Esophagus squamous epithelium (tissue), 5 donors: ENCODE results near the gene FBXO7. TPM values are rescaled to one million over a fixed set of nuclear protein-coding genes. Genes with fewer than 3 reads are reported as not detected.
A peak's percentile ranks its signal among the peaks of the same experiment; 100 is the strongest.

Experiments
- DNase-seq: peaks from one replicate; lab custom pipeline; 2025; lab: John Stamatoyannopoulos, UW
- H3K27ac ChIP-seq, 4 donors: fragments of 200-600 bp; sonication (generic); one replicate each; pipeline ENCODE4 v1.5.1; 2016 to 2019; ENCODE audit warnings: mild to moderate bottlenecking in 1 of 4
- H3K27me3 ChIP-seq, 4 donors: fragments of 200-600 bp; sonication (generic); 1 replicate in 3 of 4; 2 replicates in 1 of 4; pipeline versions ENCODE4 v1.5.1 to v1.6.0; 2017 to 2021; ENCODE audit warnings: antibody characterized with exemption in 1 of 4
- H3K36me3 ChIP-seq, 3 donors: fragments of 200-600 bp; sonication (generic); one replicate each; pipeline ENCODE4 v1.5.1; 2016 to 2019
- H3K4me1 ChIP-seq, 3 donors: fragments of 200-600 bp; sonication (generic); one replicate each; pipeline ENCODE4 v1.5.1; 2017 to 2019
- H3K4me3 ChIP-seq, 4 donors: fragments of 200-600 bp; sonication (generic); 1 replicate in 3 of 4; 2 replicates in 1 of 4; pipeline ENCODE4 v1.5.1; 2016 to 2019; ENCODE audit warnings: mild to moderate bottlenecking in 2 of 4, moderate library complexity in 1 of 4
- H3K9me3 ChIP-seq, 3 donors: fragments of 200-600 bp; sonication (generic); one replicate each; pipeline ENCODE4 v1.5.1; 2016 to 2019
- POLR2A ChIP-seq, 4 donors: fragments of 450-650 bp; IDR thresholded peaks; one replicate each; pipeline ENCODE4 v1.6.1; 2017; ENCODE audit warnings: antibody characterized with exemption in 4 of 4, mild to moderate bottlenecking in 4 of 4, moderate library complexity in 3 of 4
- WGBS, 2 donors: methylation state at CpG; one replicate each; pipeline ENCODE4 v1.1.5; 2018; 5-methylcytosine and 5-hydroxymethylcytosine counted together
- intact Hi-C: fragments of 100-400 bp; cut with DNase I; formaldehyde crosslinking; loops from one replicate; pipeline ENCODE4 v1.15.0; 2022
- total RNA-seq, 4 donors: library from RNA; depleted of rRNA; stranded (reverse); fragments of >200 nt; gene quantifications; one replicate each; pipeline ENCODE4 v1.1.0, GENCODE V29; 2016
- TF ChIP-seq, protein P1 (sequence below), 6 experiments: fragments of 450-650 bp in 4 of 6; fragments of 200-600 bp in 2 of 6; sonication (generic) in 2 of 6; IDR thresholded peaks; one replicate each; pipeline ENCODE4 v1.5.1; 2016 to 2019; ENCODE audit warnings: antibody characterized with exemption in 6 of 6, mild to moderate bottlenecking in 4 of 6, moderate library complexity in 4 of 6
- donor health status: DM: yes; HTN: yes; CAD: no.

The FBXO7 gene
- total RNA-seq, 4 donors from 2014 or later: 31.8 to 67.1 (median 49.6) TPM

DNA sequence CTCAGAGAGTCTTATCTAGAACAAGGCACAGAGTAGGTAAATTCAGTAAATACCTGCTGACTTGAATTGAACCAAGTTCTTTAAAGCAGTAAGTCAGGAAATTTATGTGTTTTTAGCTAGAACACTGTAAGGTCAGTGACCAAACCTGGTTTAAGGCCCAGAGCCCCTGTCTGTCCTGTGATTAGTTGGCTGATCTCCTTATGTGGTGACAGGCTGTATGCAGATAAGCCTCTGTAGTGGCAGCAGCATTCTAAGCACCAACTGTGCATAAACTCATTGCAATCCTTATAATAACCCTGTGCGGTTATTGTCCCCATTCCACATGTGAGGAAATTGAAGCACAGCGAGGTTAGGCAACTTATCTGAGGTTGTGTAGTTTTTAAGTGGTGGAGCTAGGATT, 40.5 kb downstream of the FBXO7 start:
- no peak overlapping the region for H3K27ac ChIP-seq
- H3K9me3 ChIP-seq: no peaks in the 10 kb centered on the region
- intact Hi-C loops: no loop called here
- no peak for TF ChIP-seq POLR2A (IDR thresholded peaks at IDR 0.05)
- TF ChIP-seq, protein P1, sequence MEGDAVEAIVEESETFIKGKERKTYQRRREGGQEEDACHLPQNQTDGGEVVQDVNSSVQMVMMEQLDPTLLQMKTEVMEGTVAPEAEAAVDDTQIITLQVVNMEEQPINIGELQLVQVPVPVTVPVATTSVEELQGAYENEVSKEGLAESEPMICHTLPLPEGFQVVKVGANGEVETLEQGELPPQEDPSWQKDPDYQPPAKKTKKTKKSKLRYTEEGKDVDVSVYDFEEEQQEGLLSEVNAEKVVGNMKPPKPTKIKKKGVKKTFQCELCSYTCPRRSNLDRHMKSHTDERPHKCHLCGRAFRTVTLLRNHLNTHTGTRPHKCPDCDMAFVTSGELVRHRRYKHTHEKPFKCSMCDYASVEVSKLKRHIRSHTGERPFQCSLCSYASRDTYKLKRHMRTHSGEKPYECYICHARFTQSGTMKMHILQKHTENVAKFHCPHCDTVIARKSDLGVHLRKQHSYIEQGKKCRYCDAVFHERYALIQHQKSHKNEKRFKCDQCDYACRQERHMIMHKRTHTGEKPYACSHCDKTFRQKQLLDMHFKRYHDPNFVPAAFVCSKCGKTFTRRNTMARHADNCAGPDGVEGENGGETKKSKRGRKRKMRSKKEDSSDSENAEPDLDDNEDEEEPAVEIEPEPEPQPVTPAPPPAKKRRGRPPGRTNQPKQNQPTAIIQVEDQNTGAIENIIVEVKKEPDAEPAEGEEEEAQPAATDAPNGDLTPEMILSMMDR (IDR thresholded peaks at IDR 0.05): no peak
- no peaks in the 10 kb centered on the region for H3K4me1 ChIP-seq
- peaks cover 0 to 14% (median 3%) of the 10 kb centered on the region in 3 donors for H3K36me3 ChIP-seq
- no peaks in the 10 kb centered on the region for H3K27me3 ChIP-seq
- no peak for DNase-seq
- 100% methylated on average over 2 of the region's 2 CpGs for WGBS, 2 donors
- H3K4me3 ChIP-seq: no peak overlapping the region

DNA sequence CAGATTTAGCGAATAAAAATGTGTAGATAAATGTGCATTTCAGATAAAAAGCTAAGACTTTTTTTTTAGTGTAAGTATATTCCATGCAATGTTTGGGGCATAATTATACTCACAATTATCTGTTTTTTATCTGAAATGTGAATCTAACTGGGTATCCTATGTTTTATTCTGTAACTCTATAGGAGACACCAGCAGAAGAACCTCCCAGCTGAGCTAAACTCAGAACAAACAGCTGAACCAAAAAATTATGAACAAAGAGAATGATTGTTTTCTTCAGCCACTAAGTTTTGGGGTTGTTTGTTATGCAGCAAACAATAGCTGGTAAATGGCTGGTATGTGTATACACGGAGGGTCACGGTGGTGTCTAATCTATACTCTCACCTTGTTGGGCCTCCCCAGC, 42.9 kb downstream of the FBXO7 start:
- H3K27me3 ChIP-seq: no peaks in the 10 kb centered on the region
- H3K36me3 ChIP-seq: peaks cover 0 to 14% (median 3%) of the 10 kb centered on the region in 3 donors
- no peak overlapping the region for H3K27ac ChIP-seq
- 94 to 100% methylated on average over 3 of the region's 3 CpGs for WGBS, 2 donors
- no peak overlapping the region for H3K4me3 ChIP-seq
- no peaks in the 10 kb centered on the region for H3K4me1 ChIP-seq
- DNase-seq: no peak
- no peak for TF ChIP-seq POLR2A (IDR thresholded peaks at IDR 0.05)
- TF ChIP-seq, protein P1 (IDR thresholded peaks at IDR 0.05): no peak
- intact Hi-C loops: no loop called here
- H3K9me3 ChIP-seq: no peaks in the 10 kb centered on the region

DNA sequence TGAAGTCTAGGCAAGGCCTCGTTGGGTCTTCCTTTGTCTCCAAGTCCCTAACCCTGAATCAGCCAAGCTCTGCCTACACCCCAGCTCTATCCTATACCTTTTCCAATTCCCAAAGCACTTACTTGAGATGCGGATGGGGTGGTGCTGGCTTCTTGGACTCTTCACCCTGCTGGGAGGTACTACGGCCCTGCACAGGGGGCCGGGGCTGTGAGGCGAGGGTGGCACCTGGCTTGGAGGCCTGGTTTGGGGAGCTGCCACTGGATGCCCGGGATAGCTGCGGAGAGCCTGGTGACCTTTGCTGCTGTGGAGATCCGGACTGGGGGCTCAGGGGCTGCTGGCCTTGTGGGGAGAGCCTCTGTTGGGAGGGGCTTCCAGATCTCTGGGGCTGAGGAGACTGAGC, 43.3 kb downstream of the FBXO7 start:
- no peak for TF ChIP-seq POLR2A (IDR thresholded peaks at IDR 0.05)
- TF ChIP-seq, protein P1 (IDR thresholded peaks at IDR 0.05): no peak
- Histone ChIP-seq H3K4me1 (no peaks in the 10 kb centered on the region), H3K36me3 (peaks cover 0 to 14% (median 3%) of the 10 kb centered on the region in 3 donors), H3K27ac (no peak overlapping the region), H3K4me3 (no peak overlapping the region), H3K9me3 (no peaks in the 10 kb centered on the region), H3K27me3 (no peaks in the 10 kb centered on the region)
- no peak for DNase-seq
- intact Hi-C loops: no loop called here
- WGBS, 2 donors: 93 to 100% methylated on average over 3 to 5 of the region's 8 CpGs

DNA sequence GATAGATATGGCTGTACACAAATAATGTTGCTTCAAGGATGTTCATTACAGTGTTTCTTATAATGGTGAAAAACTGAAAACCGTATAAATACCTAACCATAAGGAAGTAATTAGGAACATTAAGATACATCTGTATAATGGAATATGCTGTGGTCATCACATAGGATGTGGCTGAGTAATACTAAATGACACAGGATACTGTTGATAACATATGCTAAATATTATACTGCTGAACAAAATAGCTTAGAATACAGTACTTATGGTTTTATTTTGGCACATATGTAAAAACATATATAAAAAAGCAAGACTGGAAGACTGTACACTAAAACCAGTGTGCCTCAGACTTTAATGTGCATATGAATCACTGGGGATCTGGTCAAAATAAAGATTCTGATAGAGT, 43.8 kb downstream of the FBXO7 start:
- peaks cover 0 to 14% (median 3%) of the 10 kb centered on the region in 3 donors for H3K36me3 ChIP-seq
- H3K9me3 ChIP-seq: no peaks in the 10 kb centered on the region
- DNase-seq: no peak
- no peaks in the 10 kb centered on the region for H3K27me3 ChIP-seq
- no peak overlapping the region for H3K27ac ChIP-seq
- WGBS, 2 donors: 79 to 88% methylated on average over 1 of the region's 1 CpG
- no peak overlapping the region for H3K4me3 ChIP-seq
- no peaks in the 10 kb centered on the region for H3K4me1 ChIP-seq
- TF ChIP-seq POLR2A (IDR thresholded peaks at IDR 0.05): no peak
- TF ChIP-seq, protein P1 (IDR thresholded peaks at IDR 0.05): no peak
- intact Hi-C loops: no loop called here

DNA sequence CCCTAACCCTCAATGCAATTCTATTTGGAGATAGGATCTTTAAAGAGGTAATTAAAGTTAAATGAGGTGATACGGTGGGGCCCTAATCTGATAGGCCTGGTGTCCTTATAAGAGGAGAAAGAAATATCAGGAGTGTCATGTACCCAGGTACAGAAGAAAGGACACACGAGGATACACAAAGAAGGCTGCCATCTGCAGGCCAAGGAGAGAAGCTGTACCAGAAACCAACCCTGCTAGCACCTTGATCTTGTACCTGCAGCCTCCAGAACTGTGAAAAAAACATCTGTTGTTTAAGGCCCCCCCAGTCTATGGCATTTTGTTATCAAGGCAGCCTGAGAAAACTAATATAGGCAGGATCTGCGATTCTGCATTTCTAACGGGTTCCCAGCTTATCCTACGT, 44.2 kb downstream of the FBXO7 start:
- no peaks in the 10 kb centered on the region for H3K27me3 ChIP-seq
- TF ChIP-seq, protein P1 (IDR thresholded peaks at IDR 0.05): peak in 1 of 6 experiments; percentile 40
- no peak for TF ChIP-seq POLR2A (IDR thresholded peaks at IDR 0.05)
- H3K27ac ChIP-seq: no peak overlapping the region
- H3K36me3 ChIP-seq: peaks cover 0 to 14% (median 3%) of the 10 kb centered on the region in 3 donors
- H3K4me1 ChIP-seq: no peaks in the 10 kb centered on the region
- H3K9me3 ChIP-seq: no peaks in the 10 kb centered on the region
- intact Hi-C loops: no loop called here
- DNase-seq: no peak
- H3K4me3 ChIP-seq: no peak overlapping the region
- WGBS, 2 donors: 68 to 73% methylated on average over 5 of the region's 5 CpGs
